HepG2 (cell line): ENCODE data around the gene CSNK1D. TPM values are rescaled to one million over a fixed set of nuclear protein-coding genes. Genes with fewer than 3 reads are reported as not detected.

Experiments used
- ELF4 ChIP-seq: sonication (generic); formaldehyde crosslinking; IDR thresholded peaks from 2 replicates; pipeline ENCODE4 v1.5.0; 2020; ENCODE audit warnings: missing genetic modification reagents, mild to moderate bottlenecking, moderate library complexity, borderline replicate concordance
- HOXD1 ChIP-seq: sonication (generic); formaldehyde crosslinking; IDR thresholded peaks from 2 replicates; pipeline ENCODE4 v1.5.0; 2020; ENCODE audit warnings: missing genetic modification reagents
- IRF9 ChIP-seq: sonication (generic); formaldehyde crosslinking; IDR thresholded peaks from 2 replicates; pipeline ENCODE4 v1.8.0; 2022; ENCODE audit warnings: missing genetic modification reagents, mild to moderate bottlenecking, borderline replicate concordance
- KDM5B ChIP-seq: sonication (generic); formaldehyde crosslinking; IDR thresholded peaks from 2 replicates; pipeline ENCODE4 v1.4.0; 2020; ENCODE audit warnings: missing genetic modification reagents, mild to moderate bottlenecking, borderline replicate concordance
- KLF11 ChIP-seq: IDR thresholded peaks from 2 replicates; pipeline ENCODE4 v1.6.1; 2016; ENCODE audit warnings: missing compliant biosample characterization
- MED13 ChIP-seq: sonication (generic); formaldehyde crosslinking; IDR thresholded peaks from 2 replicates; pipeline ENCODE4 v1.5.0; 2020; ENCODE audit warnings: missing genetic modification reagents
- NR1H2 ChIP-seq: sonication (generic); formaldehyde crosslinking; IDR thresholded peaks from 2 replicates; pipeline ENCODE4 v1.8.1; 2022; ENCODE audit warnings: low read depth, missing genetic modification reagents, borderline replicate concordance
- PCBP1 ChIP-seq: fragments of 200-400 bp; formaldehyde crosslinking; IDR thresholded peaks from 2 replicates; pipeline ENCODE4 v1.6.1; 2017; ENCODE audit warnings: mild to moderate bottlenecking, low read depth, low read length, borderline replicate concordance
- PHF21A ChIP-seq: sonication (generic); formaldehyde crosslinking; IDR thresholded peaks from 2 replicates; pipeline ENCODE4 v1.5.0; 2020; ENCODE audit warnings: mild to moderate bottlenecking, missing genetic modification reagents
- SSRP1 ChIP-seq: IDR thresholded peaks from 2 replicates; pipeline ENCODE4 v1.6.1; 2016; ENCODE audit warnings: control low read depth
- ZFY ChIP-seq: sonication (generic); formaldehyde crosslinking; IDR thresholded peaks from 2 replicates; pipeline ENCODE4 v1.4.0; 2020; ENCODE audit warnings: missing genetic modification reagents
- ZNF17 ChIP-seq: sonication (generic); formaldehyde crosslinking; IDR thresholded peaks from 2 replicates; pipeline ENCODE4 v1.5.0; 2020; ENCODE audit warnings: mild to moderate bottlenecking, missing genetic modification reagents
- ZNF367 ChIP-seq: sonication (generic); formaldehyde crosslinking; IDR thresholded peaks from 2 replicates; pipeline ENCODE4 v1.4.0; 2020; ENCODE audit warnings: missing genetic modification reagents, borderline replicate concordance
- ZNF570 ChIP-seq: sonication (generic); formaldehyde crosslinking; IDR thresholded peaks from 2 replicates; pipeline ENCODE4 v1.4.0; 2020; ENCODE audit warnings: mild to moderate bottlenecking, missing genetic modification reagents, borderline replicate concordance
- polyA plus RNA-seq, 8 experiments: library from polyadenylated mRNA; depleted of rRNA in 3 of 8; stranded (reverse) in 7 of 8; unstranded in 1 of 8; fragments of >200 nt; fragmentation: Illumina TruSeq in 4 of 8; extraction: Trizol in 4 of 8; gene quantifications; 2 replicates each; pipeline versions ENCODE4 v1.2.1 to v1.2.3, GENCODE V29; 2011 to 2016; ENCODE audit warnings: low read depth in 4 of 8, missing spikeins in 1 of 8, mixed read lengths in 1 of 8; ENCODE audit not compliant: insufficient read depth in 1 of 8
- total RNA-seq, 5 experiments: library from RNA; depleted of rRNA; stranded (reverse); fragments of >200 nt; fragmentation: Illumina TruSeq; extraction: Trizol; gene quantifications; 2 replicates each; pipeline ENCODE4 v1.2.3, GENCODE V29; 2016; ENCODE audit warnings: low read depth in 1 of 5
- TF ChIP-seq, protein P1 (sequence below): sonication (generic); formaldehyde crosslinking; IDR thresholded peaks from 2 replicates; pipeline ENCODE4 v1.9.0; 2022; ENCODE audit warnings: low read depth, missing genetic modification reagents
- TF ChIP-seq, protein P2 (sequence below): sonication (generic); formaldehyde crosslinking; IDR thresholded peaks from 2 replicates; pipeline ENCODE4 v1.4.0; 2020; ENCODE audit warnings: missing genetic modification reagents
- TF ChIP-seq, protein P3 (sequence below): IDR thresholded peaks from 2 replicates; pipeline ENCODE4 v1.6.1; 2016; ENCODE audit warnings: low read depth, missing genetic modification reagents, missing compliant biosample characterization
- TF ChIP-seq, protein P4 (sequence below): IDR thresholded peaks from 2 replicates; pipeline ENCODE4 v1.6.1; 2018; ENCODE audit warnings: missing genetic modification reagents, mild to moderate bottlenecking, missing compliant biosample characterization

The CSNK1D gene
- total and polyA plus RNA-seq, 2 of the 13 experiments (the other 11 are each of a cell fraction or from before 2014, with no cell fraction given), result 31.5 to 128 TPM

GRCh38 chr17:82273327-82274133 lies at the start of gene CSNK1D (continued):
- TF ChIP-seq, protein P1, sequence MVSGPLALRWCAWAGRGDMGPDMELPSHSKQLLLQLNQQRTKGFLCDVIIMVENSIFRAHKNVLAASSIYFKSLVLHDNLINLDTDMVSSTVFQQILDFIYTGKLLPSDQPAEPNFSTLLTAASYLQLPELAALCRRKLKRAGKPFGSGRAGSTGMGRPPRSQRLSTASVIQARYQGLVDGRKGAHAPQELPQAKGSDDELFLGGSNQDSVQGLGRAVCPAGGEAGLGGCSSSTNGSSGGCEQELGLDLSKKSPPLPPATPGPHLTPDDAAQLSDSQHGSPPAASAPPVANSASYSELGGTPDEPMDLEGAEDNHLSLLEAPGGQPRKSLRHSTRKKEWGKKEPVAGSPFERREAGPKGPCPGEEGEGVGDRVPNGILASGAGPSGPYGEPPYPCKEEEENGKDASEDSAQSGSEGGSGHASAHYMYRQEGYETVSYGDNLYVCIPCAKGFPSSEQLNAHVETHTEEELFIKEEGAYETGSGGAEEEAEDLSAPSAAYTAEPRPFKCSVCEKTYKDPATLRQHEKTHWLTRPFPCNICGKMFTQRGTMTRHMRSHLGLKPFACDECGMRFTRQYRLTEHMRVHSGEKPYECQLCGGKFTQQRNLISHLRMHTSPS, result peak; percentile 54; the same call in 1 of the 2 replicates
- TF ChIP-seq KDM5B (peak; percentile 89), ZNF570 (CRISPR knock-in tag) (no peak), HOXD1 (CRISPR knock-in tag) (peak; percentile 76; the same call in 1 of the 2 replicates), IRF9 (CRISPR knock-in tag) (peak; percentile 95; the same call in 1 of the 2 replicates), KLF11 (CRISPR knock-in tag) (peak; percentile 67; the same call in 1 of the 2 replicates), ZFY (CRISPR knock-in tag) (peak; percentile 98), NR1H2 (CRISPR knock-in tag) (peak; percentile 78; the same call in 1 of the 2 replicates), ZNF17 (CRISPR knock-in tag) (0 out of 2 replicates have a peak, but pooled peaks have one; percentile 80), ZNF367 (CRISPR knock-in tag) (0 out of 2 replicates have a peak, but pooled peaks have one; percentile 21), PHF21A (CRISPR knock-in tag) (0 out of 2 replicates have a peak, but pooled peaks have one; percentile 39), ELF4 (CRISPR knock-in tag) (peak; percentile 67; the same call in 1 of the 2 replicates), MED13 (no peak; the same call in 1 of the 2 replicates), PCBP1 (no peak), SSRP1 (CRISPR knock-in tag) (no peak)
- TF ChIP-seq, protein P2, sequence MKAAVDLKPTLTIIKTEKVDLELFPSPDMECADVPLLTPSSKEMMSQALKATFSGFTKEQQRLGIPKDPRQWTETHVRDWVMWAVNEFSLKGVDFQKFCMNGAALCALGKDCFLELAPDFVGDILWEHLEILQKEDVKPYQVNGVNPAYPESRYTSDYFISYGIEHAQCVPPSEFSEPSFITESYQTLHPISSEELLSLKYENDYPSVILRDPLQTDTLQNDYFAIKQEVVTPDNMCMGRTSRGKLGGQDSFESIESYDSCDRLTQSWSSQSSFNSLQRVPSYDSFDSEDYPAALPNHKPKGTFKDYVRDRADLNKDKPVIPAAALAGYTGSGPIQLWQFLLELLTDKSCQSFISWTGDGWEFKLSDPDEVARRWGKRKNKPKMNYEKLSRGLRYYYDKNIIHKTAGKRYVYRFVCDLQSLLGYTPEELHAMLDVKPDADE, result no peak
- TF ChIP-seq, protein P3, sequence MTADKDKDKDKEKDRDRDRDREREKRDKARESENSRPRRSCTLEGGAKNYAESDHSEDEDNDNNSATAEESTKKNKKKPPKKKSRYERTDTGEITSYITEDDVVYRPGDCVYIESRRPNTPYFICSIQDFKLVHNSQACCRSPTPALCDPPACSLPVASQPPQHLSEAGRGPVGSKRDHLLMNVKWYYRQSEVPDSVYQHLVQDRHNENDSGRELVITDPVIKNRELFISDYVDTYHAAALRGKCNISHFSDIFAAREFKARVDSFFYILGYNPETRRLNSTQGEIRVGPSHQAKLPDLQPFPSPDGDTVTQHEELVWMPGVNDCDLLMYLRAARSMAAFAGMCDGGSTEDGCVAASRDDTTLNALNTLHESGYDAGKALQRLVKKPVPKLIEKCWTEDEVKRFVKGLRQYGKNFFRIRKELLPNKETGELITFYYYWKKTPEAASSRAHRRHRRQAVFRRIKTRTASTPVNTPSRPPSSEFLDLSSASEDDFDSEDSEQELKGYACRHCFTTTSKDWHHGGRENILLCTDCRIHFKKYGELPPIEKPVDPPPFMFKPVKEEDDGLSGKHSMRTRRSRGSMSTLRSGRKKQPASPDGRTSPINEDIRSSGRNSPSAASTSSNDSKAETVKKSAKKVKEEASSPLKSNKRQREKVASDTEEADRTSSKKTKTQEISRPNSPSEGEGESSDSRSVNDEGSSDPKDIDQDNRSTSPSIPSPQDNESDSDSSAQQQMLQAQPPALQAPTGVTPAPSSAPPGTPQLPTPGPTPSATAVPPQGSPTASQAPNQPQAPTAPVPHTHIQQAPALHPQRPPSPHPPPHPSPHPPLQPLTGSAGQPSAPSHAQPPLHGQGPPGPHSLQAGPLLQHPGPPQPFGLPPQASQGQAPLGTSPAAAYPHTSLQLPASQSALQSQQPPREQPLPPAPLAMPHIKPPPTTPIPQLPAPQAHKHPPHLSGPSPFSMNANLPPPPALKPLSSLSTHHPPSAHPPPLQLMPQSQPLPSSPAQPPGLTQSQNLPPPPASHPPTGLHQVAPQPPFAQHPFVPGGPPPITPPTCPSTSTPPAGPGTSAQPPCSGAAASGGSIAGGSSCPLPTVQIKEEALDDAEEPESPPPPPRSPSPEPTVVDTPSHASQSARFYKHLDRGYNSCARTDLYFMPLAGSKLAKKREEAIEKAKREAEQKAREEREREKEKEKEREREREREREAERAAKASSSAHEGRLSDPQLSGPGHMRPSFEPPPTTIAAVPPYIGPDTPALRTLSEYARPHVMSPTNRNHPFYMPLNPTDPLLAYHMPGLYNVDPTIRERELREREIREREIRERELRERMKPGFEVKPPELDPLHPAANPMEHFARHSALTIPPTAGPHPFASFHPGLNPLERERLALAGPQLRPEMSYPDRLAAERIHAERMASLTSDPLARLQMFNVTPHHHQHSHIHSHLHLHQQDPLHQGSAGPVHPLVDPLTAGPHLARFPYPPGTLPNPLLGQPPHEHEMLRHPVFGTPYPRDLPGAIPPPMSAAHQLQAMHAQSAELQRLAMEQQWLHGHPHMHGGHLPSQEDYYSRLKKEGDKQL (CRISPR knock-in tag), result no peak; the same call in 1 of the 2 replicates
- TF ChIP-seq, protein P4, sequence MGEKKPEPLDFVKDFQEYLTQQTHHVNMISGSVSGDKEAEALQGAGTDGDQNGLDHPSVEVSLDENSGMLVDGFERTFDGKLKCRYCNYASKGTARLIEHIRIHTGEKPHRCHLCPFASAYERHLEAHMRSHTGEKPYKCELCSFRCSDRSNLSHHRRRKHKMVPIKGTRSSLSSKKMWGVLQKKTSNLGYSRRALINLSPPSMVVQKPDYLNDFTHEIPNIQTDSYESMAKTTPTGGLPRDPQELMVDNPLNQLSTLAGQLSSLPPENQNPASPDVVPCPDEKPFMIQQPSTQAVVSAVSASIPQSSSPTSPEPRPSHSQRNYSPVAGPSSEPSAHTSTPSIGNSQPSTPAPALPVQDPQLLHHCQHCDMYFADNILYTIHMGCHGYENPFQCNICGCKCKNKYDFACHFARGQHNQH, result peak; percentile 92
